ENCODE measurements around the gene TOGARAM2. TPM values are rescaled to one million over a fixed set of nuclear protein-coding genes. Genes with fewer than 3 reads are reported as not detected.

Gene TOGARAM2
- total and polyA plus RNA-seq, 2 experiments from 2014 or later: not detected

DNA sequence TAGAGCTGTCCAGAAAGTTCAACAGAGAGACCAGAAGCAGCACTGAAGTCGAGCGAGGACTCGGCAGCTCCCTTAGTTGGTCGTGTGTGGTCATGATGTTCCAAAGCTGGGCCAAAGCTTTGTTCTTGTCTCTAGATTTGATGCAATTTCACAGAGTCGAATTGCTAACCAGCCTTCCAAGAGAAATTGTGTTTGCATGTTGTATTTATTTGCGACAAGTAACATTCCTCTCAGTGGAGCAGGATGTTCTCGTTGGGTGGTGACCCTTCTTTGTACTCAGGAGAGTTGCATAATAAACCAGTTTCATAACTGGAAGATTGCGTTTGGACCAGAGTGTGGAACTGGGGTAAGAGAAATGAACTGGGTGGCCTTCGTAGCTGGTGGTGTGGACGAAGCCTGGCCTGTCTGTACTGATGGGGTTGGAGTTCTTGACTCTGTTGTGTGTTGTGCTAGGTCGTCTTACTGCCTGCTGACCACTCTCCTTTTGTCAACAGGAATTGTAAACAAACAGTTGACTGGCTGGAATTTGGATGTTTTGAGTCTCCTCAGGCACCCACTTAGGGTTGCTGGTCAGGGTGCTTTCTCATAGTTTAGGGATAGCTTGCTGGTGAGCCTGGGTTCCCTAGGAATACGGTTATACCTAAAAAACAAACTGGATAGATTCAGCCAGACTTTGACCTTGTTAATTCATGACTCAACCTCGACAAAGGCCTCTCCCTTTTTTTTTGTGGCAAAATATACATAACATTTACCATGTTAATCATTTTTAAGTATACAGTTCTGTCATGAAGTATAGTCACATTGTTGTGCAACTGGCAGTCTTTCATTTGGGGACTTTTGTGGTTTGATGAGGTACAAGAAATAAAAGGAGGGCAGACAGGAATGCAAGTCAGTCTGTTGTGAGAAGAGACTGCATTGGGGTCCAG lies 28.9 kb upstream of the TOGARAM2 start:
- 0 out of 2 replicates have a peak overlapping the region, but pooled peaks have one; percentile 24 for H3K4me3 ChIP-seq
- H3K79me2 ChIP-seq (ENCODE audit: insufficient read depth): no peaks in the 10 kb centered on the region
- WGBS, 2 experiments (ENCODE audit: low coverage in 1 of 2, low lambda C conversion rate in 2 of 2, missing lambda C conversion rate in 2 of 2): 26 to 30% methylated on average over 13 of the region's 13 CpGs
- H3K4me1 ChIP-seq (ENCODE audit: insufficient read depth): peaks cover 21% of the 10 kb centered on the region
- peak; percentile 70 for DNase-seq
- no peaks in the 10 kb centered on the region for H3K27me3 ChIP-seq (replicated peaks; ENCODE audit: insufficient read depth)
- H3K27ac ChIP-seq: peak overlapping the region; percentile 50
- H3K36me3 ChIP-seq (ENCODE audit: low read depth): peaks cover 20% of the 10 kb centered on the region
- H4K20me1 ChIP-seq (ENCODE audit: insufficient read depth): no peaks in the 10 kb centered on the region
- H3K9me3 ChIP-seq (ENCODE audit: low read depth): no peaks in the 10 kb centered on the region
- peak overlapping the region; percentile 48 for H3K4me2 ChIP-seq (ENCODE audit: unreplicated experiment)
- peaks cover 33% of the 10 kb centered on the region for H3F3A ChIP-seq (ENCODE audit: insufficient read depth)
- H3K9ac ChIP-seq: no peak overlapping the region; the same call in 1 of the 2 replicates
- TF ChIP-seq EZH2phosphoT487 (IDR thresholded peaks at IDR 0.05; ENCODE audit: insufficient read depth, low read depth) (no peak), EZH2 (IDR thresholded peaks at IDR 0.05; ENCODE audit: insufficient read depth, poor library complexity, severe bottlenecking) (no peak)
- no peaks in the 10 kb centered on the region for H3K9me2 ChIP-seq (ENCODE audit: insufficient read depth)
- in situ Hi-C loops (cut with MboI): loop anchor here (25.0 kb wide), 2 partner anchors 885 to 1110 kb away; no protein-coding TSS in a partner anchor
- H2AFZ ChIP-seq: no peak overlapping the region; the same call in 1 of the 2 replicates

DNA sequence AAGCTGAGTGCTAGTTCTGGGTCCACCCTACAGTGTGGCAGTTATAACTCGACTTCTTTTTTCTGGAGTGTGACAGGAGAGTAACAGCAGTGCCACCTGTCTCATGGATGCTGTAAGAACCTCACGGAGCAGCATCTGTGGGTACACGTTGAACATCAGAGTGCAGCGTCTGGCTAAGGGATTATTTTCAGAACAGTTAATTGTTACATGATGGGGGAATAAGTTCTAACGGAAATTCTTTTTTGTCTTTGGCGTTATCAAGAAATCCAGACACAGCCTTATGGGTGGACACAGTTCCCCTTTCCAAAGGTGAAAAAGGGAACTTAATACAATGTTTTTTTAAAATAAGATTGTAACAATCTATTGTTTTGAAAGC lies 28.3 kb upstream of the TOGARAM2 start:
- TF ChIP-seq EZH2 (IDR thresholded peaks at IDR 0.05; ENCODE audit: insufficient read depth, poor library complexity, severe bottlenecking): no peak
- Histone ChIP-seq H3K9me2 (ENCODE audit: insufficient read depth) (no peaks in the 10 kb centered on the region), H4K20me1 (ENCODE audit: insufficient read depth) (no peaks in the 10 kb centered on the region), H3K4me2 (ENCODE audit: unreplicated experiment) (peak overlapping the region; percentile 48), H3K36me3 (ENCODE audit: low read depth) (peaks cover 14% of the 10 kb centered on the region), H3K27me3 (replicated peaks; ENCODE audit: insufficient read depth) (no peaks in the 10 kb centered on the region), H3K4me1 (ENCODE audit: insufficient read depth) (peaks cover 21% of the 10 kb centered on the region), H3K9me3 (ENCODE audit: low read depth) (no peaks in the 10 kb centered on the region), H3K4me3 (no peak overlapping the region), H3K9ac (no peak overlapping the region), H3K27ac (no peak overlapping the region), H3K79me2 (ENCODE audit: insufficient read depth) (no peaks in the 10 kb centered on the region), H3F3A (ENCODE audit: insufficient read depth) (peaks cover 33% of the 10 kb centered on the region), H2AFZ (no peak overlapping the region)
- in situ Hi-C loops (cut with MboI): loop anchor here (25.0 kb wide), 2 partner anchors 884 to 1109 kb away; no protein-coding TSS in a partner anchor
- DNase-seq: no peak
- 23 to 26% methylated on average over 6 of the region's 6 CpGs for whole genome bisulfite sequencing, 2 experiments (ENCODE audit: low coverage in 1 of 2, low lambda C conversion rate in 2 of 2, missing lambda C conversion rate in 2 of 2)

DNA sequence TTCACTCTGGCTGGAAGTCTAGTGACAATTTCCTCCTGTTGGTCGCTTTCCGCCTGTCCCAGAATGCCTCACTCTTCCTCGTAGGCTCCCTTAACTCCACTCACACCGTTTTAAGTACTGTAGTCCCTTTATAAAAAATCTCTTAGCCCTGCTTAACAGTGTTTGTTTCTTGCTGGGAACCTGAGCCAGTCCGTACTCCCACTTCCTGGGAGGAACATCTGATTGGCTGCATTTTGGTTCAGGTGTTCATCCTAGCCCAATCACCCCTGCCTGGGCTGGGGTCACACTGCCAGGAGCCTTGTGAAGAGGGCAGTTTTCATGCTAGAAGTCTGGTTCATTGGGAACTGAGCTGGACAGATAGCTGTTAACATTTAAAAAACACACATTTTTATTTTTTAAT lies 25.6 kb upstream of the TOGARAM2 start:
- Histone ChIP-seq H3K36me3 (ENCODE audit: low read depth) (no peaks in the 10 kb centered on the region), H3K4me3 (no peak overlapping the region), H3K27me3 (replicated peaks; ENCODE audit: insufficient read depth) (no peaks in the 10 kb centered on the region), H3K9me3 (ENCODE audit: low read depth) (no peaks in the 10 kb centered on the region), H3F3A (ENCODE audit: insufficient read depth) (peaks cover 15% of the 10 kb centered on the region), H3K9ac (no peak overlapping the region), H2AFZ (no peak overlapping the region), H3K9me2 (ENCODE audit: insufficient read depth) (no peaks in the 10 kb centered on the region), H3K4me2 (ENCODE audit: unreplicated experiment) (no peak overlapping the region), H3K4me1 (ENCODE audit: insufficient read depth) (peaks cover 21% of the 10 kb centered on the region), H3K79me2 (ENCODE audit: insufficient read depth) (no peaks in the 10 kb centered on the region), H4K20me1 (ENCODE audit: insufficient read depth) (no peaks in the 10 kb centered on the region), H3K27ac (no peak overlapping the region)
- in situ Hi-C loops (cut with MboI): loop anchor here (5.0 to 25.0 kb wide), 3 partner anchors 247 to 1107 kb away; no protein-coding TSS in a partner anchor
- no peak for DNase-seq
- 25 to 30% methylated on average over 5 of the region's 5 CpGs for WGBS, 2 experiments (ENCODE audit: low coverage in 1 of 2, low lambda C conversion rate in 2 of 2, missing lambda C conversion rate in 2 of 2)
- TF ChIP-seq EZH2phosphoT487 (IDR thresholded peaks at IDR 0.05; ENCODE audit: insufficient read depth, low read depth): no peak
- no peak for TF ChIP-seq EZH2 (IDR thresholded peaks at IDR 0.05; ENCODE audit: insufficient read depth, poor library complexity, severe bottlenecking)

DNA sequence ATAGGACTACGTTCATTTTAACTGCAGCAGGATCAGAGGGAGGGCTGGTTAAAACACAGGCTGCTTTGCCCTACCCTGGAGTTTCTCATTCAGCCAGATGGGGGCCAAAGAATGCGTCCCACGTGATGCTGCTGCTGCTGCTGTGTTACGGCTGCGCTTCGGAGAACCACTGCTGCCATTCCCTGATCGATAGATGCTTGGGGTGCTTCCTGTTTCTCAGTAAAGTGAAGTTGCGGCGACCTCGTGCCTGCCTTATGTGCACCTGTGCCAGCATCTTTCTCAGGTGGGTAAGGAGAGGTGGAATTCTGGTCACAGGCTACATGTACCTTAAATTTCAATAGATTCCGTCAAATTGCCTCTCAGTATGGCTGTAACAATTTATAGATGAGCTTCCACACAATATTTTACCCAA lies 24.7 kb upstream of the TOGARAM2 start:
- peak; percentile 74 for DNase-seq
- in situ Hi-C loops (cut with MboI): loop anchor here (5.0 to 25.0 kb wide), 3 partner anchors 246 to 1106 kb away; no protein-coding TSS in a partner anchor

More for the DNA sequence above, 24.7 kb upstream of the TOGARAM2 start:
- H3K9me3 ChIP-seq (ENCODE audit: low read depth): no peaks in the 10 kb centered on the region
- WGBS, 2 experiments (ENCODE audit: low coverage in 1 of 2, low lambda C conversion rate in 2 of 2, missing lambda C conversion rate in 2 of 2): 9 to 13% methylated on average over 11 of the region's 11 CpGs
- H3K4me1 ChIP-seq (ENCODE audit: insufficient read depth): peaks cover 15% of the 10 kb centered on the region
- H3F3A ChIP-seq (ENCODE audit: insufficient read depth): peaks cover 9% of the 10 kb centered on the region
- no peaks in the 10 kb centered on the region for H4K20me1 ChIP-seq (ENCODE audit: insufficient read depth)
- no peak for TF ChIP-seq EZH2phosphoT487 (IDR thresholded peaks at IDR 0.05; ENCODE audit: insufficient read depth, low read depth)
- TF ChIP-seq EZH2 (IDR thresholded peaks at IDR 0.05; ENCODE audit: insufficient read depth, poor library complexity, severe bottlenecking): no peak
- peak overlapping the region; percentile 73 for H2AFZ ChIP-seq
- no peaks in the 10 kb centered on the region for H3K27me3 ChIP-seq (replicated peaks; ENCODE audit: insufficient read depth)
- no peaks in the 10 kb centered on the region for H3K9me2 ChIP-seq (ENCODE audit: insufficient read depth)
- H3K9ac ChIP-seq: peak overlapping the region; percentile 53
- H3K79me2 ChIP-seq (ENCODE audit: insufficient read depth): no peaks in the 10 kb centered on the region
- H3K4me2 ChIP-seq (ENCODE audit: unreplicated experiment): peak overlapping the region; percentile 82
- H3K36me3 ChIP-seq (ENCODE audit: low read depth): no peaks in the 10 kb centered on the region
- no peak overlapping the region for H3K27ac ChIP-seq
- peak overlapping the region; percentile 63 for H3K4me3 ChIP-seq

All from GM23248 (cell line).